Parathyroid adenoma (tissue), 2 donors: ENCODE data around the gene GRAMD1B.

Experiments
- H2AFZ ChIP-seq: fragments of 300-600 bp; sonication (generic); one replicate; pipeline ENCODE4 v1.7.0; 2017; ENCODE audit warnings: antibody characterized with exemption, mild to moderate bottlenecking
- H3K27ac ChIP-seq: fragments of 300-600 bp; sonication (generic); one replicate; pipeline ENCODE4 v1.7.0; 2017
- H3K27me3 ChIP-seq: fragments of 300-600 bp; sonication (generic); one replicate; pipeline ENCODE4 v1.7.0; 2017; ENCODE audit warnings: low read length; ENCODE audit not compliant: control insufficient read depth, insufficient read depth
- H3K36me3 ChIP-seq: fragments of 300-600 bp; sonication (generic); one replicate; pipeline ENCODE4 v1.7.0; 2017; ENCODE audit warnings: low read length; ENCODE audit not compliant: control insufficient read depth, insufficient read depth
- H3K4me1 ChIP-seq: fragments of 300-600 bp; sonication (generic); one replicate; pipeline ENCODE4 v1.7.0; 2017; ENCODE audit warnings: control low read depth
- H3K4me2 ChIP-seq: fragments of 300-600 bp; sonication (generic); one replicate; pipeline ENCODE4 v1.7.0; 2017; ENCODE audit warnings: low read length
- H3K4me3 ChIP-seq: fragments of 300-600 bp; sonication (generic); one replicate; pipeline ENCODE4 v1.7.0; 2017; ENCODE audit warnings: low read depth, low read length
- H3K79me2 ChIP-seq: fragments of 300-600 bp; sonication (generic); one replicate; pipeline ENCODE4 v1.7.0; 2017; ENCODE audit warnings: control low read depth
- H3K9ac ChIP-seq: fragments of 300-600 bp; sonication (generic); one replicate; pipeline ENCODE4 v1.7.0; 2017; ENCODE audit warnings: mild to moderate bottlenecking
- H3K9me3 ChIP-seq: fragments of 300-600 bp; sonication (generic); one replicate; pipeline ENCODE4 v1.7.0; 2017; ENCODE audit warnings: low read length; ENCODE audit not compliant: control insufficient read depth
- TF ChIP-seq, protein P1 (sequence below): fragments of 300-600 bp; sonication (generic); IDR thresholded peaks from one replicate; pipeline ENCODE4 v1.7.0; 2017; ENCODE audit warnings: antibody characterized with exemption, mild to moderate bottlenecking
- donor health status: primary hyperparathyroidism.

The GRAMD1B gene

DNA sequence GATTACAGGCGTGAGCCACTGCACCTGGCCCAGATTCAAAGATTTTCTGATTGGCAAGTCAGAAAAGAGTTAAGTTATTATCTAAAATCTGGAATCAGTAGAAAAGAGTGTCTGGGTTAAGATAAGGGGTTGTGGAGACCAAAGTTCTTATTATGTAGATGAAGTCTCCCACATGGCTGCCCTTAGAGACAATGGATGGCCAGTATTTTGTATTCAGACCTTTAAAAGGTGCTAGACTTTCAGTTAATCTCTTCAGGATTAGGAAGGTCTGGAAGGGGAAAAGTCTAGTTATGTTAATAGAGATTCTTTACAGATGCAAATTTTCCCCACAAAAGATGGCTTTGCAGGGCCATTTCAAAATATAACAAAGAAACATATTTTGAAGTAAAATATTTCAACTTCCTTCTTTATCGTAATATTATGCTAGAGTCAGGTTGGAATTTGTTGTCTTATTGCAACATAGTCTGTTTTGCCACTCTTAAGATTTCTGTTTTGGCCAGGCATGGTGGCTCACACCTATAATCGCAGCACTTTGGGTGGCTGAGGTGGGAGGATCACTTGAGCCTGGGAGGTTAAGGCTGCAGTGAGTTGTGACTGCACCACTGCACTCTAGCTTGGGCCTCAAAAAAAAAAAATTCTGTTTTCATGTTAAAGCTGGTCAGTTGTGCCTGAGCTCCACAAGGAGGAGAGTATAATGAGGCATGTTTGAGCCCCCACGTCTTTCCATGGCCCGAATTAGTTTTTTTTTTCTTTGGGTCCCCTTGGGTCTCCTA is 14.0 kb downstream of the GRAMD1B start:
- Histone ChIP-seq H3K9me3 (no peaks in the 10 kb centered on the region), H3K79me2 (no peaks in the 10 kb centered on the region)
- TF ChIP-seq, protein P1, sequence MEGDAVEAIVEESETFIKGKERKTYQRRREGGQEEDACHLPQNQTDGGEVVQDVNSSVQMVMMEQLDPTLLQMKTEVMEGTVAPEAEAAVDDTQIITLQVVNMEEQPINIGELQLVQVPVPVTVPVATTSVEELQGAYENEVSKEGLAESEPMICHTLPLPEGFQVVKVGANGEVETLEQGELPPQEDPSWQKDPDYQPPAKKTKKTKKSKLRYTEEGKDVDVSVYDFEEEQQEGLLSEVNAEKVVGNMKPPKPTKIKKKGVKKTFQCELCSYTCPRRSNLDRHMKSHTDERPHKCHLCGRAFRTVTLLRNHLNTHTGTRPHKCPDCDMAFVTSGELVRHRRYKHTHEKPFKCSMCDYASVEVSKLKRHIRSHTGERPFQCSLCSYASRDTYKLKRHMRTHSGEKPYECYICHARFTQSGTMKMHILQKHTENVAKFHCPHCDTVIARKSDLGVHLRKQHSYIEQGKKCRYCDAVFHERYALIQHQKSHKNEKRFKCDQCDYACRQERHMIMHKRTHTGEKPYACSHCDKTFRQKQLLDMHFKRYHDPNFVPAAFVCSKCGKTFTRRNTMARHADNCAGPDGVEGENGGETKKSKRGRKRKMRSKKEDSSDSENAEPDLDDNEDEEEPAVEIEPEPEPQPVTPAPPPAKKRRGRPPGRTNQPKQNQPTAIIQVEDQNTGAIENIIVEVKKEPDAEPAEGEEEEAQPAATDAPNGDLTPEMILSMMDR = no peak

DNA sequence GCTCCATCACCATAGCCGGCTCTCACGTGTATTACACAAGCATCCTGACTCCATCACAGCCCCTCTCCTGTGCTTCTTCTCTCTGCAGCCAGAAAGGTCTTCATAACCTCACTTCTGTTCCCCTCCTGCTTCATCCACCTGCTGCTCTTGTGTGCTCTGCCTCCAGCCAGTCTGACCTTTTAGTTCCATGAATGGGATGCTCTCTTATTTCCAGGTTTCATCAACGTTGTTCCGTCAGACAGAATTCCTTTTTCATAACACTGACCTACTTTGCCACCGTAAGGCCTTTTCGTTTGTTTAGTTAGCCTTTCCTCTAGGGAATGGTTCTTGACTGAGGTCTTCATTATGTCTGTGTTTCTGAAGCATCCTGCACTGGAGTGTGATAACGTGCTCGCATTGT is 18.8 kb downstream of the GRAMD1B start:
- H3K9ac ChIP-seq = no peak overlapping the region
- H3K27ac ChIP-seq = no peak overlapping the region
- H3K4me3 ChIP-seq = no peak overlapping the region
- TF ChIP-seq, protein P1 = no peak
- no peaks in the 10 kb centered on the region for H3K36me3 ChIP-seq
- H3K9me3 ChIP-seq = no peaks in the 10 kb centered on the region
- no peak overlapping the region for H2AFZ ChIP-seq
- H3K27me3 ChIP-seq = no peaks in the 10 kb centered on the region
- H3K4me1 ChIP-seq = no peaks in the 10 kb centered on the region
- no peaks in the 10 kb centered on the region for H3K79me2 ChIP-seq
- no peak overlapping the region for H3K4me2 ChIP-seq

More for the DNA sequence above, 14.0 kb downstream of the GRAMD1B start:
- Histone ChIP-seq H2AFZ (no peak overlapping the region), H3K4me1 (no peaks in the 10 kb centered on the region), H3K4me2 (no peak overlapping the region), H3K4me3 (no peak overlapping the region), H3K9ac (no peak overlapping the region), H3K27me3 (no peaks in the 10 kb centered on the region), H3K36me3 (no peaks in the 10 kb centered on the region), H3K27ac (no peak overlapping the region)

DNA sequence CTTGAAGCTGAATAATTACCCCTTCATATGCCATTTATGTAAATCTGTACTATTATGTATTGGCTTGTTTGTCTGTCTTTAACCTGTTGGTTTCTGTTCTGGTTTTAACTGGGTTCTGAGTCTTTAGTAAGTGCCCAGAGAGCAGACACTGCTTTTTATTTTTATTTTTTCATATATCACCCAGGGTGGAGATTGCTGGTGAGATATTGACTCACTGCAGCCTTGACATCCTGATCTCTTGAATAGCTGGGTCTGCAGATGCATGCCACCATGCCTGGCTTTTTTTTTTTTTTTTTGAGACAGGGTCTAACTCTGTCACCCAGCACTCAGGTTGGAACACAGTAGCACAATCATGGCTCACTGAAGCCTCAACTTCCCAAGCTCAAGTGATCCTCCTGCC is 19.4 kb downstream of the GRAMD1B start:
- H3K9ac ChIP-seq = no peak overlapping the region
- H3K36me3 ChIP-seq = no peaks in the 10 kb centered on the region
- no peak overlapping the region for H3K27ac ChIP-seq
- H3K9me3 ChIP-seq = no peaks in the 10 kb centered on the region
- no peaks in the 10 kb centered on the region for H3K4me1 ChIP-seq
- H2AFZ ChIP-seq = no peak overlapping the region
- H3K79me2 ChIP-seq = no peaks in the 10 kb centered on the region
- H3K4me3 ChIP-seq = no peak overlapping the region
- no peaks in the 10 kb centered on the region for H3K27me3 ChIP-seq
- TF ChIP-seq, protein P1 = no peak
- no peak overlapping the region for H3K4me2 ChIP-seq

DNA sequence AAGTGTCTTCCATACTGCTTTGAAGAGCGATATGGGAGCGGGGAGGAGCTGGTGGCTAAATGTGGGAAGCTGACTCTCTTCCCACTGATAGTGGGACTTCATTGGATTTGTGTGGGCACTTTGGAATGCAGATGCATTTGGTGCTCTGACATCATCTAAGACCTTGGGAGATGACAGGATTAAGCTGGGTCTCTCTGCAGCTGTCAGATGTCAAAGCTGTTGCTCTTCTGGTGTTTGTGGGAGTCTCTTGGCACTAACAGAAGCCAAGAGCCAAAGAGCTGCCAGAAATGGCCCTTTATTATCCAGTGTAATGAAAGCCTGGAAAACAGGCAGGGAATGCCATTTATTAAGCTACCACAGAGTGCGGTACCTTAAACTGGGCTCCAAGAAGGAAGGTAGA is 20.6 kb downstream of the GRAMD1B start:
- H3K9me3 ChIP-seq = no peaks in the 10 kb centered on the region
- no peak overlapping the region for H3K9ac ChIP-seq
- H3K4me3 ChIP-seq = no peak overlapping the region
- no peaks in the 10 kb centered on the region for H3K36me3 ChIP-seq
- TF ChIP-seq, protein P1 = no peak
- H3K27ac ChIP-seq = no peak overlapping the region
- no peaks in the 10 kb centered on the region for H3K79me2 ChIP-seq
- H3K27me3 ChIP-seq = no peaks in the 10 kb centered on the region
- H3K4me2 ChIP-seq = no peak overlapping the region
- no peaks in the 10 kb centered on the region for H3K4me1 ChIP-seq
- no peak overlapping the region for H2AFZ ChIP-seq
